ENCODE results near the gene AFP. TPM values are rescaled to one million over a fixed set of nuclear protein-coding genes. Genes with fewer than 3 reads are reported as not detected.
A peak's percentile ranks its signal among the peaks of the same experiment; 100 is the strongest.

AFP gene
- total and polyA plus RNA-seq, 2 of the 13 experiments (the other 11 are each of a cell fraction or from before 2014, with no cell fraction given), result 9,434 to 13,105 TPM

- no peak for TF ChIP-seq ZNF780A (CRISPR knock-in tag; IDR thresholded peaks at IDR 0.05)
- TF ChIP-seq ZNF713 (CRISPR knock-in tag; IDR thresholded peaks at IDR 0.05), result no peak
- no peak for TF ChIP-seq NR2C2 (CRISPR knock-in tag; IDR thresholded peaks at IDR 0.05; ENCODE audit: borderline replicate concordance)
- TF ChIP-seq NCOA5 (CRISPR knock-in tag; IDR thresholded peaks at IDR 0.05), result no peak
- TF ChIP-seq NFIC (IDR thresholded peaks at IDR 0.05; ENCODE audit: low read length), result no peak
- TF ChIP-seq MLLT10 (CRISPR knock-in tag; IDR thresholded peaks at IDR 0.05), result no peak
- no peak for TF ChIP-seq XBP1 (CRISPR knock-in tag; IDR thresholded peaks at IDR 0.05)
- TF ChIP-seq NFE2 (CRISPR knock-in tag; IDR thresholded peaks at IDR 0.05), result no peak
- TF ChIP-seq ZBTB14 (CRISPR knock-in tag; IDR thresholded peaks at IDR 0.05), result no peak
- TF ChIP-seq DBP (CRISPR knock-in tag; IDR thresholded peaks at IDR 0.05; ENCODE audit: not compliant biosample characterization), result no peak
- no peak for TF ChIP-seq ZBTB43 (CRISPR knock-in tag; conservative IDR thresholded peaks at IDR 0.05)
- no peak for TF ChIP-seq NCOA2 (CRISPR knock-in tag; IDR thresholded peaks at IDR 0.05)
- TF ChIP-seq PHF5A (CRISPR knock-in tag; IDR thresholded peaks at IDR 0.05; ENCODE audit: low read depth, unreplicated experiment), result peak; percentile 25
- no peak; the same call in 1 of the 2 replicates for TF ChIP-seq ZNF558 (CRISPR knock-in tag; IDR thresholded peaks at IDR 0.05; ENCODE audit: borderline replicate concordance)
- no peak for TF ChIP-seq ZNF335 (CRISPR knock-in tag; IDR thresholded peaks at IDR 0.05)
- no peak for TF ChIP-seq THAP8 (CRISPR knock-in tag; IDR thresholded peaks at IDR 0.05; ENCODE audit: borderline replicate concordance)
- no peak for TF ChIP-seq NR2F6 (IDR thresholded peaks at IDR 0.05)
- TF ChIP-seq NR2F6 (CRISPR knock-in tag; IDR thresholded peaks at IDR 0.05), result no peak
- TF ChIP-seq KAT2B (IDR thresholded peaks at IDR 0.05; ENCODE audit: borderline replicate concordance, low read depth, low read length), result no peak
- TF ChIP-seq SMC3 (IDR thresholded peaks at IDR 0.05; ENCODE audit: low read length), result no peak
- TF ChIP-seq TFE3 (CRISPR knock-in tag; IDR thresholded peaks at IDR 0.05), result no peak
- 0 out of 2 replicates have a peak, but pooled peaks have one; percentile 24 for TF ChIP-seq ZC3H13 (CRISPR knock-in tag; IDR thresholded peaks at IDR 0.05)
- no peak for TF ChIP-seq ZNF343 (CRISPR knock-in tag; IDR thresholded peaks at IDR 0.05)
- no peak for TF ChIP-seq ZNF607 (CRISPR knock-in tag; IDR thresholded peaks at IDR 0.05; ENCODE audit: borderline replicate concordance)
- TF ChIP-seq IRX3 (CRISPR knock-in tag; IDR thresholded peaks at IDR 0.05; ENCODE audit: borderline replicate concordance, low read depth), result 0 out of 2 replicates have a peak, but pooled peaks have one; percentile 19
Observed at GRCh38 chr4:73451981-73452747, 16.1 kb downstream of the AFP start (continued).
